GM23248 (cell line): ENCODE results near the gene CLDN10.

ENCODE experiments used
- EZH2 ChIP-seq: fragments of 200-600 bp; sonication (generic); IDR thresholded peaks from 2 replicates; pipeline ENCODE4 v1.6.1; 2018; ENCODE audit warnings: antibody characterized with exemption, mild to moderate bottlenecking; ENCODE audit not compliant: insufficient read depth, poor library complexity, severe bottlenecking
- EZH2phosphoT487 ChIP-seq: fragments of 200-600 bp; sonication (generic); IDR thresholded peaks from 2 replicates; pipeline ENCODE4 v1.6.1; 2018; ENCODE audit warnings: antibody characterized with exemption, moderate library complexity, mild to moderate bottlenecking, low read depth; ENCODE audit not compliant: insufficient read depth

DNA sequence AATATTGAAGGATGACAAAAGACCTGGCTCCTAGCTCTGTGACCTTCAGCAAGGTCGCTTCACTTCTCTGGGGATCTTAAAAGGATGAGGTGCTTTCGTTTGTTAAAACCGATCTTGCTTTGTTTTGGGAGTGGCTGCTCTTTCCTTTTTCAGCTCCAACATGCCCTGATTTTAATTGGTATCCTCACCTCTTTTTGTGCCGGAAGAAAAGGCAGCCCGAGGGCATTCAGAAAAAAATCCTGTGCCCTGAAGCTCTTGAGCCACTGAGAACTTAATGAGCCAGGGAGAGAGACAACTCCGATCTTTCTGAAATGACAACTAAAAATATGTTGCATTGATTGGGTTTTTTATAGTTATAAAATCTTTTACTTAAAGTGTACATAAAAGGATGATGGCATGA, 19.4 kb downstream of the CLDN10 start:
- TF ChIP-seq EZH2phosphoT487: no peak
- no peak for TF ChIP-seq EZH2
